SK-N-SH (cell line): ENCODE data around the gene TMEM213. TPM values are rescaled to one million over a fixed set of nuclear protein-coding genes. Genes with fewer than 3 reads are reported as not detected.

ENCODE experiments used
- CTCF ChIA-PET: fragments of 300-600, 350-600 bp; formaldehyde crosslinking; extraction: SDS; loops from one replicate; lab custom pipeline; 2021; lab: Yijun Ruan, JAX
- POLR2A ChIA-PET: fragments of 350-600 bp; sonication (Branson Sonifier 250); formaldehyde crosslinking; extraction: SDS; loops from one replicate; lab custom pipeline; 2020; ENCODE audit warnings: antibody characterized with exemption, inconsistent platforms; lab: Yijun Ruan, JAX
- DNase-seq: peaks from one replicate; pipeline ENCODE4 v3.0.0; 2012
- H2AFZ ChIP-seq: fragments of 200-600 bp; sonication (generic); 2 replicates; pipeline ENCODE4 v1.8.1; 2016; ENCODE audit warnings: antibody characterized with exemption, mild to moderate bottlenecking, low read depth
- H3F3A ChIP-seq: fragments of 200-600 bp; sonication (generic); replicated peaks from 2 replicates; pipeline ENCODE3; 2016; ENCODE audit warnings: antibody characterized with exemption, mild to moderate bottlenecking; ENCODE audit not compliant: insufficient read depth
- H3K27ac ChIP-seq, 2 experiments: fragments of 200-500 bp in 1 of 2; fragments of 200-600 bp in 1 of 2; sonication (Bioruptor generic) in 1 of 2; sonication (generic), shearing (Covaris generic) in 1 of 2; 2 replicates each; pipeline versions ENCODE4 v1.5.1 to v1.6.1; 2014 to 2016; ENCODE audit warnings: low read depth in 2 of 2, inconsistent platforms in 1 of 2, low read length in 1 of 2, mild to moderate bottlenecking in 1 of 2, mixed read lengths in 1 of 2
- H3K27me3 ChIP-seq: fragments of 200-600 bp; sonication (generic), shearing (Covaris generic); 2 replicates; pipeline ENCODE4 v1.6.1; 2016; ENCODE audit warnings: mixed run types; ENCODE audit not compliant: insufficient read depth
- H3K36me3 ChIP-seq, 2 experiments: fragments of 200-500 bp in 1 of 2; fragments of 200-600 bp in 1 of 2; sonication (Bioruptor generic) in 1 of 2; sonication (generic) in 1 of 2; replicated peaks in 1 of 2; 2 replicates each; pipeline versions ENCODE3 to v1.5.1; 2014 to 2016; ENCODE audit warnings: low read length in 1 of 2, mild to moderate bottlenecking in 1 of 2; ENCODE audit not compliant: insufficient read depth in 2 of 2, control insufficient read depth in 1 of 2
- H3K4me1 ChIP-seq, 2 experiments: fragments of 200-500 bp in 1 of 2; fragments of 200-600 bp in 1 of 2; sonication (Bioruptor generic) in 1 of 2; sonication (generic), shearing (Covaris generic) in 1 of 2; 2 replicates each; pipeline versions ENCODE4 v1.5.1 to v1.6.1; 2014 to 2016; ENCODE audit warnings: low read depth in 1 of 2, low read length in 1 of 2, mixed run types in 1 of 2; ENCODE audit not compliant: insufficient read depth in 2 of 2, control insufficient read depth in 1 of 2
- H3K4me2 ChIP-seq: fragments of 200-600 bp; sonication (generic), shearing (Covaris generic); 2 replicates; pipeline ENCODE4 v1.6.1; 2017; ENCODE audit warnings: mixed run types
- H3K4me3 ChIP-seq, 2 experiments: fragments of 200-500 bp in 1 of 2; fragments of 200-600 bp in 1 of 2; sonication (Bioruptor generic) in 1 of 2; sonication (generic), shearing (Covaris generic) in 1 of 2; 2 replicates each; pipeline versions ENCODE4 v1.5.1 to v1.8.1; 2014 to 2016; ENCODE audit warnings: low read depth in 2 of 2, inconsistent platforms in 1 of 2, low read length in 1 of 2, mild to moderate bottlenecking in 1 of 2, mixed read lengths in 1 of 2, moderate library complexity in 1 of 2
- H3K79me2 ChIP-seq: fragments of 200-600 bp; sonication (generic); 2 replicates; pipeline ENCODE4 v1.8.1; 2017; ENCODE audit warnings: mild to moderate bottlenecking; ENCODE audit not compliant: insufficient read depth
- H3K9ac ChIP-seq: fragments of 200-600 bp; sonication (generic); 2 replicates; pipeline ENCODE4 v1.6.1; 2017; ENCODE audit warnings: mixed run types
- H3K9me2 ChIP-seq: fragments of 200-600 bp; sonication (generic); 2 replicates; pipeline ENCODE4 v1.6.1; 2017; ENCODE audit warnings: mixed run types
- H3K9me3 ChIP-seq: fragments of 200-600 bp; sonication (generic); 2 replicates; pipeline ENCODE4 v1.6.1; 2017; ENCODE audit warnings: mixed run types, mild to moderate bottlenecking, moderate library complexity
- H4K20me1 ChIP-seq: fragments of 200-600 bp; sonication (generic); 2 replicates; pipeline ENCODE4 v1.6.1; 2017; ENCODE audit warnings: mild to moderate bottlenecking, mixed run types; ENCODE audit not compliant: insufficient read depth
- CTCF ChIP-seq: fragments of 200-600 bp; sonication (generic); IDR thresholded peaks from 2 replicates; pipeline ENCODE4 v1.6.1; 2017; ENCODE audit warnings: antibody characterized with exemption, mild to moderate bottlenecking, moderate library complexity
- ELF1 ChIP-seq: IDR thresholded peaks from 2 replicates; pipeline ENCODE4 v1.4.0; 2012
- EZH2phosphoT487 ChIP-seq: fragments of 200-600 bp; sonication (generic); IDR thresholded peaks from 2 replicates; pipeline ENCODE4 v1.6.1; 2017; ENCODE audit warnings: low read depth, mixed run types, mild to moderate bottlenecking, antibody characterized with exemption, moderate library complexity, borderline replicate concordance
- FOSL2 ChIP-seq: IDR thresholded peaks from 2 replicates; pipeline ENCODE4 v1.4.0; 2012; ENCODE audit warnings: low read depth, mild to moderate bottlenecking, moderate library complexity, borderline replicate concordance
- FOXJ3 ChIP-seq: sonication (generic); formaldehyde crosslinking; IDR thresholded peaks from 2 replicates; pipeline ENCODE4 v1.5.1; 2020; ENCODE audit warnings: mild to moderate bottlenecking, missing genetic modification reagents
- FOXM1 ChIP-seq: IDR thresholded peaks from 2 replicates; pipeline ENCODE4 v1.4.0; 2012; ENCODE audit warnings: low read depth, mild to moderate bottlenecking
- GABPA ChIP-seq: IDR thresholded peaks from 2 replicates; pipeline ENCODE4 v1.4.0; 2012; ENCODE audit warnings: low read depth, mild to moderate bottlenecking
- JUND ChIP-seq: IDR thresholded peaks from 2 replicates; pipeline ENCODE4 v1.4.0; 2012
- MXI1 ChIP-seq: IDR thresholded peaks from 2 replicates; pipeline ENCODE4 v1.6.1; 2012; ENCODE audit warnings: mild to moderate bottlenecking, low read depth, low read length, improper control_type of control experiment
- PBX3 ChIP-seq: IDR thresholded peaks from 2 replicates; pipeline ENCODE4; 2012
- RAD21 ChIP-seq: IDR thresholded peaks from 2 replicates; pipeline ENCODE4 v1.6.1; 2012; ENCODE audit warnings: mild to moderate bottlenecking, low read length
- RXRA ChIP-seq: IDR thresholded peaks from 2 replicates; pipeline ENCODE4 v1.4.0; 2012; ENCODE audit warnings: low read depth, mild to moderate bottlenecking, borderline replicate concordance
- SMC3 ChIP-seq: IDR thresholded peaks from 2 replicates; pipeline ENCODE4 v1.6.1; 2012; ENCODE audit warnings: low read depth, low read length, improper control_type of control experiment
- TEAD4 ChIP-seq: IDR thresholded peaks from 2 replicates; pipeline ENCODE4 v1.4.0; 2012; ENCODE audit warnings: mild to moderate bottlenecking, borderline replicate concordance; ENCODE audit not compliant: insufficient read depth
- ZBTB33 ChIP-seq: IDR thresholded peaks from 2 replicates; pipeline ENCODE4 v1.4.0; 2012; ENCODE audit warnings: low read depth, borderline replicate concordance
- WGBS: methylation state at CpG from one replicate; pipeline ENCODE4 v1.1.6; 2017; ENCODE audit warnings: low lambda C conversion rate; 5-methylcytosine and 5-hydroxymethylcytosine counted together
- polyA plus RNA-seq, 3 experiments: library from polyadenylated mRNA; depleted of rRNA; stranded (reverse); fragments of >200 nt; gene quantifications; 2 replicates each; pipeline ENCODE4 v1.2.3, GENCODE V29; 2012

Gene TMEM213
- polyA plus RNA-seq, 1 of the 3 experiments (the other 2 are of a cell fraction) = not detected

GRCh38 chr7:138833596-138833995 is 35.8 kb downstream of the TMEM213 start (continued):
- TF ChIP-seq ZBTB33 = no peak
- no peak for TF ChIP-seq GABPA

- no peaks in the 10 kb centered on the region for H3K9me3 ChIP-seq
- DNase-seq = no peak
- ChIA-PET CTCF (interaction anchor here (1.6 kb wide), 1 partner anchor 8 kb away, joined by 5 read pairs; no protein-coding TSS in a partner anchor), POLR2A (no interaction called here)
- H3K79me2 ChIP-seq = no peaks in the 10 kb centered on the region
- no peaks in the 10 kb centered on the region for H4K20me1 ChIP-seq
- no peaks in the 10 kb centered on the region; a peak in 1 of 4 replicates for H3K4me1 ChIP-seq
- no peaks in the 10 kb centered on the region for H3F3A ChIP-seq
- no peak overlapping the region for H3K4me3 ChIP-seq
- H3K36me3 ChIP-seq = peaks cover 17 to 48% of the 10 kb centered on the region in 2 experiments
- no peak overlapping the region for H2AFZ ChIP-seq
- no peak overlapping the region for H3K27ac ChIP-seq
- H3K4me2 ChIP-seq = no peak overlapping the region
- WGBS = 93% methylated on average over 9 of the region's 9 CpGs
- no peak for TF ChIP-seq FOXJ3 (CRISPR knock-in tag)
- no peak for TF ChIP-seq EZH2phosphoT487
- no peak for TF ChIP-seq PBX3
- TF ChIP-seq ELF1 = no peak
- TF ChIP-seq SMC3 = no peak
- no peak for TF ChIP-seq TEAD4
- TF ChIP-seq CTCF = no peak
- TF ChIP-seq JUND = no peak
- TF ChIP-seq MXI1 = no peak
- no peak for TF ChIP-seq RAD21
- no peak for TF ChIP-seq FOXM1
- no peak for TF ChIP-seq FOSL2
- TF ChIP-seq RXRA = no peak
- no peaks in the 10 kb centered on the region for H3K9me2 ChIP-seq
- no peaks in the 10 kb centered on the region for H3K27me3 ChIP-seq
- no peak overlapping the region for H3K9ac ChIP-seq
Measured at GRCh38 chr7:138834583-138834982, 36.8 kb downstream of the TMEM213 start.
